Measurements from ENCODE around the gene HSPA4L. TPM values are rescaled to one million over a fixed set of nuclear protein-coding genes. Genes with fewer than 3 reads are reported as not detected.

Gene HSPA4L
- total and polyA plus RNA-seq, 7 donors = under 0.01 to 7.7 (median 3.5) TPM

DNA sequence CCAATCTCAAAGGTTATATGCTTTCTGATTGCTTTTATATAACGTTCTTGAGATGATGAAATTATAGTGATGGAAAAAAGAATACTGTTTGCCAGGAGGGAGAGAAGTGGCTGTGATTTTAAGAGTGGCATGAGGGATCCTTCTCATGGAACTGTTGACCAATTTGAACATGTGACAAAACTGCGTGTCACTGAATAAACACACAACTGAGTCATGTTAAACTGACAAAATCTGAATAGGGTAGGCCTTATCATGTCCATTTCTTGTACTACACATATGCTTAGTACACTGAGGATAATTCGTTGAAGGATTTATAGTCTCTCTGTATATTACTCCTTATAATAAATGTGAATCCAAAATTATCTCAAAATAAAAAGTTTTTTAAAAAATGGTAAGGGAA is 22.2 kb upstream of the HSPA4L start:
- DNase-seq = no peak
- no peaks in the 10 kb centered on the region for H3K27me3 ChIP-seq
- 38 to 72% methylated on average over 3 of the region's 3 CpGs for WGBS, 2 donors

DNA sequence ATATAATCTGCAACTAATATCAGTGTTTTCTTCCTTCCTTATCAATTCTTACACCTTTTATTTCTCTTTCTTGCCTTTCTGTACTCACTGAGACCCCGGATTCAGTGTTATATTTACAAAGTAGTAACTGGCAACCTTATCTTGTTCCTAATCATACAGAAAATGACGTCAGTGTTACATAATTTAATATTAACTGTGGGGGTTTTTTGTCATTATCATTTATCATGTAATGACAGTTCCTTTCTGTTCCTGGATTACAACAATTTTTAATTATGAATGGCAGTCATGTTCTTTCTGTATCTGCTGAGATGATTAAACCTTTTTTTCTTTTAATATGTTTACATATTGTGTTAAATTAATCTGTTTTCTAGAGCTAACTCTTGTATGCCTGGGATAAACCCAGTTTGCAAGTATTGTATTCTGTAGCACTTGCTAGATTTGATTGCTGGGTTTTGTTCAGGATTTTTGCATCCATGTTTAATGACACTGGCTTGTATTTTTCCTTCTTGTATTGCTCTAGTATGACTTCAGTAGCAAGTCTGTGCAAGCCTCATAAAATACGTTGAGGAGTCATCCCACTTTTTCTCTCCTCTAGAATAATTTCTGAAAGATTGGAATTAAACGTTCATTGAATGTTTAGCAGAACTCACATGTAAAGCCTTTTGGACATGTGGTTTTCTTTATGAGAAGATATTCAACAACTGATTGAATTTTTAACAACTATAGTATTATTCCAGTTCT is 10.4 kb upstream of the HSPA4L start:
- intact Hi-C loops (cut with DNase I) = no loop called here
- no peaks in the 10 kb centered on the region for H3K4me1 ChIP-seq
- H3K9me3 ChIP-seq = no peaks in the 10 kb centered on the region
- 43 to 64% methylated on average over 4 of the region's 4 CpGs for WGBS, 2 donors
- DNase-seq = no peak
- H3K36me3 ChIP-seq = no peaks in the 10 kb centered on the region
- no peak overlapping the region for H3K27ac ChIP-seq
- TF ChIP-seq POLR2AphosphoS5 (IDR thresholded peaks at IDR 0.05) = no peak
- no peak for TF ChIP-seq POLR2A (IDR thresholded peaks at IDR 0.05)
- TF ChIP-seq, protein P1, sequence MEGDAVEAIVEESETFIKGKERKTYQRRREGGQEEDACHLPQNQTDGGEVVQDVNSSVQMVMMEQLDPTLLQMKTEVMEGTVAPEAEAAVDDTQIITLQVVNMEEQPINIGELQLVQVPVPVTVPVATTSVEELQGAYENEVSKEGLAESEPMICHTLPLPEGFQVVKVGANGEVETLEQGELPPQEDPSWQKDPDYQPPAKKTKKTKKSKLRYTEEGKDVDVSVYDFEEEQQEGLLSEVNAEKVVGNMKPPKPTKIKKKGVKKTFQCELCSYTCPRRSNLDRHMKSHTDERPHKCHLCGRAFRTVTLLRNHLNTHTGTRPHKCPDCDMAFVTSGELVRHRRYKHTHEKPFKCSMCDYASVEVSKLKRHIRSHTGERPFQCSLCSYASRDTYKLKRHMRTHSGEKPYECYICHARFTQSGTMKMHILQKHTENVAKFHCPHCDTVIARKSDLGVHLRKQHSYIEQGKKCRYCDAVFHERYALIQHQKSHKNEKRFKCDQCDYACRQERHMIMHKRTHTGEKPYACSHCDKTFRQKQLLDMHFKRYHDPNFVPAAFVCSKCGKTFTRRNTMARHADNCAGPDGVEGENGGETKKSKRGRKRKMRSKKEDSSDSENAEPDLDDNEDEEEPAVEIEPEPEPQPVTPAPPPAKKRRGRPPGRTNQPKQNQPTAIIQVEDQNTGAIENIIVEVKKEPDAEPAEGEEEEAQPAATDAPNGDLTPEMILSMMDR (IDR thresholded peaks at IDR 0.05) = no peak
- TF ChIP-seq EP300 (IDR thresholded peaks at IDR 0.05) = no peak
- H3K4me3 ChIP-seq = no peak overlapping the region
- no peaks in the 10 kb centered on the region for H3K27me3 ChIP-seq

More for the DNA sequence above, 22.2 kb upstream of the HSPA4L start:
- Histone ChIP-seq H3K36me3 (no peaks in the 10 kb centered on the region), H3K4me1 (no peaks in the 10 kb centered on the region), H3K4me3 (no peak overlapping the region), H3K27ac (no peak overlapping the region), H3K9me3 (no peaks in the 10 kb centered on the region)
- TF ChIP-seq, protein P1 (IDR thresholded peaks at IDR 0.05) = no peak
- no peak for TF ChIP-seq POLR2AphosphoS5 (IDR thresholded peaks at IDR 0.05)
- TF ChIP-seq POLR2A (IDR thresholded peaks at IDR 0.05) = no peak
- no peak for TF ChIP-seq EP300 (IDR thresholded peaks at IDR 0.05)
- intact Hi-C loops (cut with DNase I) = no loop called here

DNA sequence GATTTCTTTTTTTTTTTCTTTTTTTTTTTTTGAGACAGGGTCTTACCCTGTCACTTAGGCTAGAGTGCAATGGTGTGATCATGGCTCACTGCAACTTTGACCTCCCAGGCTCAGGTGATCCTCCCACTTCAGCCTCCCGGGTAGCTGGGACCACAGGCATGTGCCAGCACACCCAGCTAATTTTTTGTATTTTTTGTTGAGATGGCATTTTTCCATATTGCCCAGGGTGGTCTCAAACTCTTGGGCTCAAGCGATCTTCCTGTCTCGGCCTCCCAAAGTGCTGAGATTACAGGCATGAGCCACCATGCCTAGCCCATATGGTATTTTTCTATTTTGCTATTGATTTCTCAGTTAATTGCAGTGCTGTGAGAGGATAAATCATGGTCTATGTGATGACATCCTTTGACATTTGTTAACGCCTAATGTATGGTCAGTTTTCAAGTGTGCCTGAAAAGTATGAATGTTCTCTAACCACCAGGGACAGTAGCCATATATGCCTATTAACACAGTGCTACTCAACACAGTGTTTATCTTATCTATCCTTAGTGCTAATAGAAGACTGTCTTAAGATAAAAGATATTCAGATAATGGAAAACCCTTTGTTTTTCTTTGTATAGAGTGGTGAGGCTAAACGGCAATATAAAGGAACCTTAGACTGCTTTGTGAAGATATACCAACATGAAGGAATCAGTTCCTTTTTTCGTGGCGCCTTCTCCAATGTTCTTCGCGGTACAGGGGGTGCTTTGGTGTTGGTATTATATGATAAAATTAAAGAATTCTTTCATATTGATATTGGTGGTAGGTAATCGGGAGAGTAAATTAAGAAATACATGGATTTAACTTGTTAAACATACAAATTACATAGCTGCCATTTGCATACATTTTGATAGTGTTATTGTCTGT is 9.1 kb upstream of the HSPA4L start:
- TF ChIP-seq, protein P1 (IDR thresholded peaks at IDR 0.05) = no peak
- TF ChIP-seq EP300 (IDR thresholded peaks at IDR 0.05) (no peak), POLR2A (IDR thresholded peaks at IDR 0.05) (no peak), POLR2AphosphoS5 (IDR thresholded peaks at IDR 0.05) (no peak)
- Histone ChIP-seq H3K27me3 (no peaks in the 10 kb centered on the region), H3K4me1 (no peaks in the 10 kb centered on the region), H3K9me3 (no peaks in the 10 kb centered on the region), H3K4me3 (no peak overlapping the region), H3K27ac (no peak overlapping the region), H3K36me3 (no peaks in the 10 kb centered on the region)
- WGBS, 2 donors = 92 to 93% methylated on average over 10 of the region's 10 CpGs
- no peak for DNase-seq
- intact Hi-C loops (cut with DNase I) = no loop called here

DNA sequence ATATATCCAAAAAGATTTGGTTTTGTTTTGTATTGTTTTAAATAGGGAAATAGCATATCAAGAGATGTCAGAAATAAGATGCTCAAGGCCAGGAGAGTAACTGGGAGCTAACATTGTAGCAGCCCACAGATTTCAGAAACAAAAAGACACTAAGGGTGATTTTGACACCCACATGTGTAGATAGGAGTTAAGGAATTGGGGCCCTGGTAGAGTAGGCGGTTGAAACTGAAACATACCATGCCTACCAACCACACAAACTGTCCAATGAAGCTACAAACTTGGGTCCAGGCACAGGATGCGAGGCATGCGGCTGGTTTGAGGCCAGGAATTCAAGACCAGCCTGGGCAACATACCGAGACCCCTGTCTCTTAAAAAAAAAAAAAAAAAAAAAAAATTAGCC is 6.3 kb upstream of the HSPA4L start:
- WGBS, 2 donors = 96 to 98% methylated on average over 4 of the region's 4 CpGs
- H3K4me3 ChIP-seq = no peak overlapping the region
- intact Hi-C loops (cut with DNase I) = no loop called here
- H3K9me3 ChIP-seq = no peaks in the 10 kb centered on the region
- TF ChIP-seq POLR2AphosphoS5 (IDR thresholded peaks at IDR 0.05) (no peak), POLR2A (IDR thresholded peaks at IDR 0.05) (no peak), EP300 (IDR thresholded peaks at IDR 0.05) (no peak)
- TF ChIP-seq, protein P1 (IDR thresholded peaks at IDR 0.05) = no peak
- DNase-seq = no peak
- H3K4me1 ChIP-seq = no peaks in the 10 kb centered on the region
- H3K27ac ChIP-seq = no peak overlapping the region
- H3K36me3 ChIP-seq = no peaks in the 10 kb centered on the region
- no peaks in the 10 kb centered on the region for H3K27me3 ChIP-seq

Measured in sigmoid colon (tissue), 7 donors.